RPMI7951 (cell line): ENCODE measurements around the gene NEK9. TPM values are rescaled to one million over a fixed set of nuclear protein-coding genes. Genes with fewer than 3 reads are reported as not detected.
"Not testable (repeated sequence)": the region's sequence is repeated elsewhere in the genome, so short reads cannot be mapped to it uniquely, and the experiment has no call there.

Experiments used
- DNase-seq: peaks from one replicate; pipeline ENCODE4 v3.0.0-alpha.2; 2012; ENCODE audit warnings: low read depth
- total RNA-seq: library from RNA; depleted of rRNA; stranded (reverse); fragments of >200 nt; shearing (Covaris generic); gene quantifications from 2 replicates; pipeline ENCODE4 v1.2.3, GENCODE V29; 2014; rRNA removed

NEK9 gene
- total RNA-seq: 11.1 and 16.0 TPM in 2 replicates

- peak; percentile 84 for DNase-seq
Measured at GRCh38 chr14:75126679-75127473, at the start of gene NEK9. Gene NEK9, minus strand, starts transcription at chr14:75127048. Its CDS starts 127 bp downstream, at chr14:75126921.

- peak; percentile 78 for DNase-seq
Measured at GRCh38 chr14:75176142-75176820, 49.4 kb upstream of the NEK9 start, which contains the start of gene TMED10. Gene TMED10, minus strand, starts transcription at chr14:75176612. Its CDS starts 33 bp downstream, at chr14:75176579.

GRCh38 chr14:75175677-75176141, 48.9 kb upstream of the NEK9 start:
- no peak for DNase-seq

GRCh38 chr14:75174066-75174465, 47.2 kb upstream of the NEK9 start:
- DNase-seq: no peak

- no peak for DNase-seq
Measured at GRCh38 chr14:75170772-75171171, 43.9 kb upstream of the NEK9 start.

GRCh38 chr14:75168586-75169335, 41.9 kb upstream of the NEK9 start:
- no peak for DNase-seq

- no peak for DNase-seq
Measured at GRCh38 chr14:75167325-75167724, 40.5 kb upstream of the NEK9 start.

GRCh38 chr14:75165586-75166391, 38.9 kb upstream of the NEK9 start:
- DNase-seq: peak; percentile 36

- DNase-seq: no peak
Measured at GRCh38 chr14:75164809-75165208, 38.0 kb upstream of the NEK9 start.

GRCh38 chr14:75163677-75164076, 36.8 kb upstream of the NEK9 start:
- DNase-seq: no peak

GRCh38 chr14:75162631-75163030, 35.8 kb upstream of the NEK9 start:
- no peak for DNase-seq

- no peak for DNase-seq
Measured at GRCh38 chr14:75158843-75159614, 32.2 kb upstream of the NEK9 start.

GRCh38 chr14:75156901-75157300, 30.1 kb upstream of the NEK9 start:
- DNase-seq: peak; percentile 8

- DNase-seq: no peak
Measured at GRCh38 chr14:75156111-75156510, 29.3 kb upstream of the NEK9 start.

GRCh38 chr14:75155169-75155568, 28.3 kb upstream of the NEK9 start:
- no peak for DNase-seq

- DNase-seq: no peak
Measured at GRCh38 chr14:75153295-75153694, 26.4 kb upstream of the NEK9 start.

GRCh38 chr14:75151851-75152250, 25.0 kb upstream of the NEK9 start:
- no peak for DNase-seq

- DNase-seq: not testable (repeated sequence)
Measured at GRCh38 chr14:75150637-75151036, 23.8 kb upstream of the NEK9 start.

- DNase-seq: no peak
Measured at GRCh38 chr14:75150150-75150549, 23.3 kb upstream of the NEK9 start.

GRCh38 chr14:75147423-75148071, 20.7 kb upstream of the NEK9 start:
- DNase-seq: peak; percentile 77
